NOMO-1 treated with dmso at 0.1 percent for 144 hours (cell line): Measurements from ENCODE around the gene CACNA1I.

Experiments
- DNase-seq: peaks from one replicate; lab custom pipeline; 2025; ENCODE audit not compliant: unreplicated experiment; lab: John Stamatoyannopoulos, UW

The CACNA1I gene

DNA sequence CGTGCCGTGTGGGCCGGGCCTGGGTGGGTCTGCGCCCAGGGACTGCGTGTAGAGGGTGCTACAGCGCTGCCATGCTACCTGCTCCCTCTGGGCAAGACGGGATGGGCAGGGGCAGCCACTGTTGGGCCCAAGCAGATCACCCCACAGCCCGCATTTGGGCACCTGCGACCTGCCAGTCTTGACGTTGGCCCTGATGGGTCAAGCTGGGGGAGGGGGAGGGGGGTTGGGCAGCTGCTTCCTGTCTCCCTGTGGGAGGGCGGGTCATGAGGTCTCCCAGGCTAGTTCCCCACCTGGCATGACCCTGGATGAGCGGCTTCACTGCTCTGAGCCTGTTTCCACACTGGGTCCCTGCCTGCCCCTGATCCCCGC lies 35.2 kb upstream of the CACNA1I start:
- DNase-seq: no peak

DNA sequence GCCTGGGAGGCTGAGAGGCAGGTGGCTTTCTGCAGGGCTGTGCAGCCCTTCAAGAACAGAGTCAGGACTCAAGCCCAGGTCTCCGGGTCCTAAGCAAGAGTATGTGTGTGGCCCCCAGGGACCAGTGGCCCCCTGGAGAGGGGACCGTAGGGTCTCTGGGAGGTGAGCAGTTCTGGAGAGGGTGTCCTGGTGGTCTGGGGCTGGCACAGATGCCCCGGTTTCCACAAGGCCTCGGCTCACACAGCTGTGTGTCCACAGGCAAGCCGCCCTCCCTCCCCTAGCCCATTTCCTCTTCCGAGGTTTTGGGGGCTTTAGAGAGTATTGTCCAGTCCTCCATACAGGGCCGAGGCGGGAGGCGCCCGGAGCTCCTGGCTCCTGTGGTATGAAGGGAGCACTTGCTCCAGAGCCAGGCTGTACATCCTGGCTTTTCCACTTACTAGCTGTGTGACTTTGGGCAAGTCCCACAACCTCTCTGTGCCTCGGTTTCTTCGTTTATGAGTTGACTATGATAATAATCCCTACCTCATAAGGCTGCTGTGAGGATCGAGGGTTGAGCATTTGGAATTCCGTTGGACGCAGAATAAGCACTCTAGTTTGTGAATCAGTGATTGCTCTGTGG lies 34.6 kb upstream of the CACNA1I start:
- DNase-seq: no peak

DNA sequence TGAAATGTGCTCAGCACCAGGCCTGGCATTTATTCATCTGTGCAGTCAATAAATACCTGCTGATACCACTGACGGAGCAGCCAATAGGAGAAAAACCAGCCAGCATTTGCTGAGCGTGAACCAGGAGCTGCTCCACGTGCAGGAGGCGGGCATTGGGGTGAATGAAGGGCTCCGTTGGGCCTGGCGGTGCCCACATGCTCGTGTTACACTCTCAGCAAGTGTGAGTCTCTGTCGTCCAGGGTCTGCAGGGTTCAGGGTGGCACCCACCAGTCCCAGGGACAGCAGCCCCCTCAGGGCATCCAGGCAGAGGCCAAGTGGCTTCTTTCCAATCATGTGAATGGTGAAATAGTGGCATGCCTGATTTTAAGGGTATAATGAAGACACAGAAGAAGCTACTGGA lies 33.8 kb upstream of the CACNA1I start:
- DNase-seq: no peak

DNA sequence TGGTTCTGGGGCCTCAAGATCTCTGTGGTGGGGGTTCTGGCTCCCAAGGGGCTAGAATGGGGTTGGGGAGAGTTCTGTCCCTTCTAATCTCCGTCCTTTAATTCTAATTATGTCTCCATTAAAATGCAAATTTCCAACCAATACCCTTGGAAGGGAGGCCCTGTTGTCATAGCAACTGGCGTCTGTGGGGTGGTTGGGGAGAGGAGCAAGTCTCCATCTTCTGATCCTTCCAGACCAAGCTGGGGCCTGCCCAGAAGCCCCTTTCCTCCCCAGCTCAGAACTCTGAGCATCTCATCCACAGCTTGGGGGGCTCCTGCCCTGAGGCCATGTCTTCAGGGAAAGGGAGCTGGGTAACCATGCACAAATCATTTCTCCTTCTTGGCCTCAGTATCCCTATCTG lies 32.6 kb upstream of the CACNA1I start:
- DNase-seq: no peak

DNA sequence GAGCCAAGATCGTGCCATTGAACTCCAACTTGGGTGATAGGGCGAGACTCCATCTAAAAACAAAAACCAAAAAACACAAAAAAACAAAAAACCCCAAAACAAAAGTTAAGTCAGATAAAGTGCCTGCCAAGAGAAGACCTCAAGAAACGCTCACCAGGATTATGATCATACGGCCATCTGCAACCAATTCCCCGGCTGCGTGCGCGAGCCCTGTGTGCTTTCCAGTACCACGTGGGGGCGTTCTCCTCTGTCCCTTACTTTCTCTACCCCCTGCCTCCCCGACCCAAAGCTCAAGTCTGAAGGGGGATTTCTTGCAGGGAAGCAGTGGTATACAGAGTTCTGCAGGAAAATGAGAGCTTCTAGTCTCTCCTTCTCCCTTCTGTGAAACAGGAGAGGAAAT lies 27.5 kb upstream of the CACNA1I start:
- DNase-seq: no peak

DNA sequence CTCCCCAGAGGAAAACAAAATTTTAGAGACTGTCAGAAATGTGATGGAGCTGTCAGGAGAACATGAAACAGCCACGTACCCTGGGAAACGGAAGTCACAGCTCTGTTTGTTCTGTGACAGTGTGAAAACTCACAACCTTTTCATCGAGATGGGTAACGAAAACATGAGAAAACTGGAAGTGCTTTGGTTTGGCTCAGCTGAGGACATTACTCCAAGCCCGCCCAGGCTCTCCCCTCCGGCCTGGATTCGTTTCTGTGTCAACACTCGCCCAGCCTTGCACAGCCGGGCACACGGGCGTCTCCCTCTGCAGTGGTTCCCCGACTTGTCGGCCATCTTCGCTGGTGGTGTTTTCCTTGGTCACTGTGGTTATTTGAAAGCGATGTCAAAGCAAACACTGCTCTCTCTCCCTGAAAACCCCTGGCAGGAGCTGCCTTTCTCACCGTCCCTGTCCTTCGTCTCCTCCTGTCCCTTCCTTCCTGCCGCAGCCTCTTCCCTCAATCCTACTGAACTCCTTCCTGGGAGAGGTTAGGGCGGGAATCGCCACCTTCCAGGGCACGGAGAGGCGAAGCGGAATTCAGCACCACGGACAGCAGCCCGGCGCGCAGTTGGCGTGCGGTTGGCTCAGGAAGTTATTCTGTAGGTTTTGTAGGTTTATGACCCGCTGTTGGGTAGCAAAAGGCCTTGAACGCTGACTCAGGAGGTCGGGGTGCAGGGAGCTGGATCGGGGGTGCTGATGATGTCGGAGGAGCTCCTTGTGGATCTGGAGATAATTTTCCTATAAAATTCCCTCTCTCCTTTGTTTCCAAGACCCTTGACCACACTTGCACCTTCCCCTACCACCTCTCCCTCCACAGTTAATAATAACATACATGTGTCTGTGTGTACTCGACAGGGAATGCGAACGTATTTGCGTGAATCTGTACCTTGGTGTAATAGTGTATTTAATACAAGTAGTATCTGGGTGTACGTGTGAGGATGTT lies 24.9 kb upstream of the CACNA1I start:
- no peak for DNase-seq

DNA sequence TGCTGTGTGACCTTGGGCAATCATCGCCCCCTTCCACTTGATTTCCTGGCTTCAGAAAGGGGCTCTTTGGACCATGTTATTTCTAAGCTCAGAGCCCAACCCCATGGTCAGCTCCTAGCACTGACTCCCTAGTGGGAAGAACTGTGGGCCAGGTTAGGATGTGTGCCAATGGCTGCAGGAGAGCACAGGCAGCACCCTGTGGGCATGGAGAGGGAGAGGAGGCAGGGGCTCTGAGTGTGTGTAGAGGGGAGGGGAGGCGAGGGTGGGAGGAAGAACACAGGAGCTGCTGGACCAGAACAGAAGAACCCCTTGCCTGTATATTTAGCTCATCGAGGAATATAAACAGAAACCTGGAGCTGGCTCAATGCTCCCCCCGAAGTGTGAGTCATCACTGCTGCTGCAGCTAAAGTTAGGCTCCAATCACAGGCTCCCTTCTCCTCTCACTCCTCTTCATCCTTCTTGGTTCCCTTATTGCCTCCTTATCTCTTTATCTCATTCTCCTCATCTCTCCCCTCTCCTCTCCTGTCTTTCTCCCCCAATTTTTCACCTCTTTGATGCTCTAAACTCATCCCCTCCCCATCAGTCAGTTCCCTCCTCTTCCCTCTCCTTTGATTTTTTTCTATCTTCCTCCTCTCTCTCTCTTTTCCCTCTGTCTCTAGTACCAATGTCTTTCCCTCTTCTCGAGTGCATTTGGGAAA lies 23.5 kb upstream of the CACNA1I start:
- DNase-seq: no peak

DNA sequence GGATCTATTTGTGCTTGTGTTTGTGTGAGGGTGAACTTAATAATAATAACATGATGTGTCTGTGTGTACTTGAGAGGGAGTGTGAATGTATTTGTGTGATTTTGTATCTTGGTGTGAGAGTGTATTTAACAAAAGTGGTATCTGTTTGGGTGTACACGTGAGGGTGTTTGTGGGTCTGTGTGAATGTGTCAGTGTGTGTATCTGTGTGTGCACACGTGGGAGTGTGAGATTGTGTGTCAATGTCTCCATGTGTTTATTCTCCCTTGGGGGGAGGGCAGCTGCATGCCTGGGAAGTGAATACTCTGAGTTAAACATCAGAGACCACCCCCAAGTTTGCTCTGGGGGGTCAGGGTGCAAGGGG lies 23.0 kb upstream of the CACNA1I start:
- DNase-seq: no peak

DNA sequence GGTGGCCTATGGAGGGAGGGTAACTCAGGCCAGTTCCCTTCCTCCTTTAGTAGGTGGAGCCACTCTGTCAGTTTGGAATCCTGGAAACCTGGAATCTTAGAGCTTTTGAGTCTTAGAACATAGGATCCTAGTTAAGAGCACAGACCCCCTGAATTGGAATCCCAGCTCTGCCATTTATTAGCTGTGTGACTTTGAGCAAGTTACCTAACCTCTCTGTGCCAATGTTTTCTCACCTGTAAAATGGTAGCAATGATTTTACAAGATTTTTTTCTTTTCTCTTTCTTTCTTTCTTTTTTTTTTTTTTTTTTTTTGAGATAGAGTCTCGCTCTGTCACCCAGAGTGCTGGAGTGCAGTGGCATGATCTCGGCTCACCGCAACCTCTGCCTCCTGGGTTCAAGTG lies 17.1 kb upstream of the CACNA1I start:
- DNase-seq: no peak

DNA sequence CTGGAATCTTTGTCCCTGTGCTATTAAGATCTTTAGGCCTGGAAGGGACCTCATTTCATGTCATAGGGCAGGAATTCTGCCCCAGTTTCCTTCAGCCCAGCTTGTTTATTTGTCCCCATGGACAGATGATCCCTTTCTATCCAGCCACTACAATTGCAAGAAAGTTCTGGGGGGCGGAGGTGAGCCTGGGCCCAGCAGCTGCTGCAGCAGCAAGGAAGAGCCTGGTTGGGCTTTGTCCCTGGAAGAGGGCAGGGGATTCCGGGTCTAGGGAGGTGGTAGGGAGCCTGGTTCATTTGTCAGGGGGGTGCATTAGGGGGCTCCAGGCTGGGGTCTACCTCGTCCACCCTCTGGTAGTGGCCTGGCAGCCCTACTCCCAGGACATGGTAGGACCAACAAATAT lies 16.4 kb upstream of the CACNA1I start:
- DNase-seq: no peak

DNA sequence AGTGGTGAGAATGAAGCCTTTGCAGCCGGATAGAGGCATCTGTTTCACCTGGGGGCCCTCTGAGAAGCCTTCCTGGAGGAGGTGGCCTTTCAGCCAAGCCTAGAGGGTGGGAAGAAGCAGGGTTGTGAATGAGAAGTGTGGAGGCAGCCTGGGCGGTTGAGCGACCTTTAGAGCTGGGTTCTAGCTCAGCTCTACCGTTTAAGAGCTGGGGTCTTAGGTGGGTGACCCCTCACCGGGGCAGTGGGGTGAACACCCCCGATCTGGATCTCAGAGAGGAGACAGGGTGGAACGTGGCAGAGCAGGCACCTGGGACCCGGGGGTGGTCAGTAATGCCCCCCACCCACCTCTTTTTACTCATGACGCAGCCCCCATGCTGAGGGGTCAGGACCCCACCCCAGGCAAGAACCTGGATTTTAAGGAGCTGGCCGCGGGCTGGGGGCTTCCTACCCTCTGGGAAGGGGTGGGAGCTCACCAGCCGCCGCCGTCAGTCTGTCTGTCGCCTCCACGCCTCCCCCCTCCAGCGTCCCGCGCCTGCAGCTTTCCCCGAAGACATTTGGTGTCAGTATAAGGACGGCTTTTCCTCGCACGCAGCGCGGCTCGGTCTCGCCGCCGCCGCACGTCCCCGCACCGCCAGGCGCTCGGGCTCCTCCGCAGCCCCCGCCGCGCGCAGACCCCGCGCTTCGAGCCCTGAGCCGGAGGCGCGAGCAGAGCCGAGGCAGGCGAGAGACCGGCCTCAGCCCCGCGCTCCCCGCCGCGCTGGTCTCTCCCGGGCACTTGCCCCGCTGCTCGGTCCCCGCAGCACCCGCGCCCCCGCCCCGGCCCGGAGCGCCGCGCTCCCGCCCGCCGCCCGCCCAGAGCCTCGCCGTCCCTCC lies 13.3 kb upstream of the CACNA1I start:
- no peak for DNase-seq

DNA sequence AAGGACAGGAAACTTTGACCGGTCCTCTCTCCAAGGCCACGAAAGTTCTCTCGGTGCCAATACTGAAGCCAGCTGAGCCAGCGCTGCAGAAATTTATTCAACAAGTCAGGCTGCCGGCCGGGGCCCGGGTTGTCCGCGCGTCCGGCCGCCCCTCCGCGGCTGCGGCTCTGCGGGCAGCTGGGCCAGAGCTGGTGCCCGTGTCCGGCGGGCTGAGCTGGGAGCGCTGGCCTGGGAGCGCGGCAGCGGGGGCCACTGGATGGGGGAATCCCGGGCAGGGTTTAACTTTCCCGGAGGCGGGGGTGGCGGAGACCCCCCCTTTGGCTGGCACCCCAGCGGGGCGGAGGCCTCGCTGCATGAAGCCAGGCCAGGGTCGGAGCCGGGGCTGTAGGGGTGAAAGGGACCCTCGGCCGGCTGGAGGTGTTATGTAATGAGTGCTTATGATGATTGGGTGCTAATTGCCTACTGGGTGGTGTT lies 12.3 kb upstream of the CACNA1I start:
- DNase-seq: no peak

DNA sequence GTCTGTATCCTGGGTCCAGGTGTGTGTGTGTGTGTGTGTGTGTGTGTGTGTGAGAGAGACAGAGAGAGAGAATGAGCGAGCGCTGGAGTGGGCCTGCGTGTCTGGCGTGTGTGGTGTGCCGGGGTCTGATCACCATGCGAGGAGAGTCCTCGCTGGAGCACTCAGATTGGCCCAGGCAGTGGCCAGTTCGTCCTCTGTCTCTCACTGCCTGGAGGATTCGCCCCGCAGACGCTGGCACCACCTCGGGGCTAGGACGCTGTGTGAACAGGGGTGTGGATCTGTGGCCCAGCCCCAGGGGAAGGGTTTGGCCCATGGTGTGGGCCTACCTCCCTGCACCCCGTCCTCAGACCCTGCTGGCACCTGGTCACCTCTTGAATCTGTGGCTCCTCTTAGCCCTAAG lies 11.6 kb upstream of the CACNA1I start:
- DNase-seq: no peak

DNA sequence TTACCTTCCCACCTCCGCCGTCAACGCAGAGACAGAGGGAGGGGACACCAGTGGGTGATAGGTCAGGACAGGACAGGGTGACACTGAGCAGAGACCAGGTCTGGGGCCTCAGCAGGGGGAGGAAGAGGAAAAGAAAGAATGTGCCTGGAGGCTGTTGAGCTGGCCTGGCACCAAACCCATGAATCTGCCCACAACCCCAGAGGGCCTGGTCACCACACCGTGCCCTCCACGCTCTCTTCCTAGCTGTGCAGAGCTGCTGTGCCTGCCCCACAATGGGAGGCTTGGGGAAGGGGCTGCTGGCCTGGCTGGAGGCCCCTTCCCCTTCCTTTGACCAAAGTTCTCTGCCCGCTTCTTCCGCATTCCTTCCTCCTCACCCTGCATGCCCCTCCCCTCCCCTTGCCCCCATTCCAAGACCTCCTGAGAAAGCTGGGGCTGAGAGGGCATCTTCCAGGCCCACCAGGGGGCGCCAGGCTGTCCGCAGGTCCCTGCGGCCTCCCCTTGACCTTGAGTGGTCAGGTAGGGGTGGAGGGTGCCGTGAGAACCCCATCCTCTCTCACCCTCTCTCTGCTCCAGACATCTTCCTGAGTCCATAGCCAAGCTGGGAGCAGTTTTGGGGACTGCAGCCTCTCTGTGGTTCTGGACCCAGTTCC lies 11.0 kb upstream of the CACNA1I start:
- no peak for DNase-seq

DNA sequence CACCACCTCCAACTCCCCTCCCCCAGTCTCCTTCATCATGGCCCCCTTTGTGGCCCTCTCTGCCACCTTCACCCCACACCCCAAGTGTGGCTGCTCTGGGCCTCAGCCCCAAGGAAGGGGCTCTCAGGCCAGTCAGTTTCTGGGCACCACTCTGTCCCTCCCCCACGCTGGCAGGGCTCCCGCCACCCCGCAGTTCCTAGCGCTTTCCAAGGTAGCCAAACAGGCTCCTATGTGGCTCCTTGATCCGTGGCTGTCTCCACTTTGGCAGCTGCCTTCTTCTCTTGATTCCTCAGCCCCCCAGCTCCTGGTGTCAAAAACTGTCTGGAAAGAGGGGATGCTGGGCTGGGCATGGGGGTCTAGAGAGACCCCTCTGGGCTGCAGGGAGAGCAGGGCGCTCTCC lies 10.4 kb upstream of the CACNA1I start:
- DNase-seq: no peak

DNA sequence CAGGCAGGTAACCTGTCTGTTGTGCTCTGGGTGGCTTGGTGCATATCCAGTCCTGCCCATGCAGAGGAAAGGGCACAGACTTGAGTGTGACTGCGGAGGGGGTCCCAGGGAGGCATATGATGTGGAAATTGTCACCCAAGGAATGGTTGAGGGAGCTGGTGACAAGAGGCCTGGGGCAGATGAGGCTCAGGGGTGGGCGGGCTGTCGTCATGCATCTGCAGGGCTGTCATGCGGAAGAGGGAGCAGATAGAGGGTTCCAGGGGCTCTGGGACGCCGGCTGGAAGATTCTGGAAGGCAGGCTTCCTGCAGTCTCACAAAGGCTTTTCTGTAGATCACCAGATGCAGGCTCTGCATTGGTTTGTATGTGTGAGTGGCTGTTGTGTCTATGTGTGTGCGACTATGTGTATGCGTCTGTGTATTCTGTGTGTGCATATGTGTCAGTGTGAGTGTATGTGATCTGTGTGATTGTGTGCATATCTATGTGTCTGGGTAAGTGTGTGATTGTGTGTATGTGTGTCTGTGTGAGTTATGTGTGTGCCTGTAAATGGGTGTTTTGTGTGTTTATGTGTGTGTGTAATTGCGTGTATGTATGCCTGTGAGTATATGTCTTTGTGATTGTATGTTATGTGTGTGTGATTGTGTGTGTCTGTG lies 7.6 kb upstream of the CACNA1I start:
- no peak for DNase-seq

DNA sequence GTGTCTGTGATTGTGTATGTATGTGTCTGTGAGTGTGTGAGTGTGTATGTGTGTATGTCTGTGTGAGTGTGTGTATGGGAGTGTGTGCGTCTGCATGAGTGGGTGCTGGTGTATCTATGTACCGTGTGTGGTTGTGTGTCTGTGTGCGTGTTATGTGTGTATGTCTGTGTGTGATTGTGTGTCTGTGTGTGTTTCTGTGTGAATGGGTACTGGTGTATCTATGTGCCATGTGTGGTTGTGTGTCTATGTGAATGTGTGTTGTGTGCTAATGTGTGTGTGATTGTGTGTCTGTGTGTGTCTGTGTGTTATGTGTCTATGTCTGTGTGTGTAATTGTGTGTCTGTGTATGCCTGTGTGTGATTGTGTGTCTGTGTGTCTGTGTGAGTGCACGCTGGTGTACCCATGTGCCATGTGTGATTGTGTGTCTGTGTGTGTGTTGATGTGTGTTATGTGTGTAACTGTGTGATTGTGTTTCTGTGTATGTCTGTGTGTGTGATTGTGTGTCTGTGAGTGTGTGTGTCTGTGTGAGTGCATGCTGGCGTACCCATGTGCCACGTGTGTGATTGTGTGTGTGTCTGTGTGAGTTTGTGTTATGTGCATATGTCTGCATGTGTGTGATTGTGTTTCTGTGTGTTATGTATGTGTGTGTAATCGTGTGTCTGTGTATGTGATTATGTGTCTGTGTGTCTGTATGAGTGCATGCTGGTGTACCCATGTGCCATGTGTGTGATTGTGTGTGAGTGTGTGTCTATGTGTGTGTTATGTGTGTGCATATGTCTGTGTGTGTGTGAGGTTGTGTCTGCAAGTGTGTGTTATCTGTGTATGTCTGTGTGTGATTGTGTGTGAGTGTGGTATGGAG lies 6.8 kb upstream of the CACNA1I start:
- DNase-seq: no peak

DNA sequence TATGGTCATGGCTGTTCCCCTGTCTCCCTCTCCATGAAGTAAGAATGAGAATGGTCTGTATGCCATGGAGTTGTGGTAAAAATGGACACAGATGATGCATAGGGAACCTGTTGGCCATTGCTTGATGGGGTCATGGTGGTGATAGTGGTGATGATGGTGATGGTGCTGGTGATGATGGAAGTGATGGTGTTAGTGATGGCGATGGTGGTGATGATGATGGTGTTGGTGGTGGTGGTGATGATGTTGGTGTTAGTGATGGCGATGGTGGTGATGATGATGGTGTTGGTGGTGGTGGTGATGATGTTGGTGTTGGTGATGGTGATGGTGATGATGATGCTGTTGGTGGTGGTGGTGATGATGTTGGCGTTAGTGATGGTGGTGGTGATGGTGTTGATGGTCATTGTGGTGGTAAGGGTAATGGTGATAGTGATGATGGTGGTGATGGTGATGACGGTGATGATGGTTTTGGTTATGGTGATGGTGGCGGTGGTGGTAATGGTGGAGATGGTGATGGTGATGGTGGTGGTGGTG lies 5.1 kb upstream of the CACNA1I start:
- no peak for DNase-seq
